GM19438 (cell line): Measurements from ENCODE around the gene NTN5.
"Not testable (repeated sequence)": the region's sequence is repeated elsewhere in the genome, so short reads cannot be mapped to it uniquely, and the experiment has no call there.

Experiments used
- ATAC-seq: cut with Tn5 transposase; IDR thresholded peaks from one replicate; pipeline ENCODE4 v1.9.1; 2021; ENCODE audit warnings: low read depth; ENCODE audit not compliant: unreplicated experiment

The NTN5 gene

GRCh38 chr19:48702701-48703100 lies 29.9 kb upstream of the NTN5 start:
- no peak for ATAC-seq

- no peak for ATAC-seq
Measured at GRCh38 chr19:48698046-48698445, 25.2 kb upstream of the NTN5 start.

- ATAC-seq: no peak
Measured at GRCh38 chr19:48696353-48697010, 23.7 kb upstream of the NTN5 start.

GRCh38 chr19:48695743-48696352 lies 23.0 kb upstream of the NTN5 start, which contains the start of gene FUT2:
Gene FUT2, plus strand, starts transcription at chr19:48695971. Its CDS starts 6,986 bp downstream, at chr19:48702957.
- ATAC-seq: no peak

- ATAC-seq: not testable (repeated sequence)
Measured at GRCh38 chr19:48693629-48694028, 20.8 kb upstream of the NTN5 start.

GRCh38 chr19:48689449-48689848 lies 16.6 kb upstream of the NTN5 start:
- no peak for ATAC-seq

GRCh38 chr19:48687776-48688175 lies 15.0 kb upstream of the NTN5 start:
- ATAC-seq: no peak

GRCh38 chr19:48686637-48687036 lies 13.8 kb upstream of the NTN5 start:
- ATAC-seq: not testable (repeated sequence)

- ATAC-seq: no peak
Measured at GRCh38 chr19:48686088-48686487, 13.3 kb upstream of the NTN5 start.

- no peak for ATAC-seq
Measured at GRCh38 chr19:48685583-48685982, 12.8 kb upstream of the NTN5 start.

- ATAC-seq: no peak
Measured at GRCh38 chr19:48683349-48683748, 10.5 kb upstream of the NTN5 start.

GRCh38 chr19:48681127-48681470 lies 8.3 kb upstream of the NTN5 start:
- no peak for ATAC-seq

- ATAC-seq: no peak
Measured at GRCh38 chr19:48680436-48681126, 7.8 kb upstream of the NTN5 start.

- not testable (repeated sequence) for ATAC-seq
Measured at GRCh38 chr19:48680006-48680405, 7.2 kb upstream of the NTN5 start.

- ATAC-seq: no peak
Measured at GRCh38 chr19:48678201-48678600, 5.4 kb upstream of the NTN5 start.

- no peak for ATAC-seq
Measured at GRCh38 chr19:48676887-48677286, 4.1 kb upstream of the NTN5 start.

GRCh38 chr19:48676487-48676886 lies 3.7 kb upstream of the NTN5 start:
- no peak for ATAC-seq

GRCh38 chr19:48674921-48675824 lies 2.4 kb upstream of the NTN5 start:
- ATAC-seq: no peak

- ATAC-seq: no peak
Measured at GRCh38 chr19:48674216-48674809, 1.5 kb upstream of the NTN5 start.

- no peak for ATAC-seq
Measured at GRCh38 chr19:48673436-48674100, 751 bp upstream of the NTN5 start.
